Epithelial cell of proximal tubule (primary cell): Measurements from ENCODE around the gene SYNJ2. TPM values are rescaled to one million over a fixed set of nuclear protein-coding genes. Genes with fewer than 3 reads are reported as not detected.

ENCODE experiments used
- DNase-seq: peaks from one replicate; pipeline ENCODE4 v3.0.0-alpha.2; 2011; ENCODE audit warnings: low read depth
- H3K4me3 ChIP-seq: 2 replicates; pipeline ENCODE4 v1.5.1; 2011; ENCODE audit warnings: low read depth, mild to moderate bottlenecking, low read length
- total RNA-seq: library from RNA; depleted of rRNA; stranded (reverse); fragments of >200 nt; gene quantifications from 2 replicates; pipeline ENCODE4 v1.2.3, GENCODE V29; 2015
- TF ChIP-seq, protein P1 (sequence below): conservative IDR thresholded peaks from 2 replicates; pipeline ENCODE4 v1.5.1; 2012; ENCODE audit warnings: low read depth, mild to moderate bottlenecking, low read length

Gene SYNJ2
- total RNA-seq, 1 donor from 2014 or later, result 19.1 TPM

DNA sequence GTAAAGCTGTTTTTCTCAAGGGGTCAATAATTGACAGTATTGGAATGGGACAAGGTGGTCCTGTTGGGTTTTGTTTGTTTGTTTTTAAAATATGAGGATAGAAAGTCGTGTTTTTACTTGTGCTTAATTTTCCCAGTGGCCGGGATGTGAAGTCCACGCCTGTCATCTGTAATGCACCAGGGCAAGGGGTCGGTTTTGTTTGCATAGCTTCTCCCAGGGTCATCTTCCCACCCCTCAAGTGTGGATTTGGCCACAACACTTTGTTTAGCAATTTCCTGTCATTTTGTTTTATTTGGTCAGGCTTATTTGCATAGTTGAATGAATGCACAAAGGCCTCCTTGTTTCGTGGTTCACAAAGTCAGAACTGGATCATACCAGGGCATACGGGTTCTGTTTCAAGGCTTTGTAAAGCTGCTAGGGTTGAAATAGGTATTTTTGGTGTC lies 29.8 kb downstream of the SYNJ2 start:
- no peak for DNase-seq
- H3K4me3 ChIP-seq, result no peak overlapping the region
- TF ChIP-seq, protein P1, sequence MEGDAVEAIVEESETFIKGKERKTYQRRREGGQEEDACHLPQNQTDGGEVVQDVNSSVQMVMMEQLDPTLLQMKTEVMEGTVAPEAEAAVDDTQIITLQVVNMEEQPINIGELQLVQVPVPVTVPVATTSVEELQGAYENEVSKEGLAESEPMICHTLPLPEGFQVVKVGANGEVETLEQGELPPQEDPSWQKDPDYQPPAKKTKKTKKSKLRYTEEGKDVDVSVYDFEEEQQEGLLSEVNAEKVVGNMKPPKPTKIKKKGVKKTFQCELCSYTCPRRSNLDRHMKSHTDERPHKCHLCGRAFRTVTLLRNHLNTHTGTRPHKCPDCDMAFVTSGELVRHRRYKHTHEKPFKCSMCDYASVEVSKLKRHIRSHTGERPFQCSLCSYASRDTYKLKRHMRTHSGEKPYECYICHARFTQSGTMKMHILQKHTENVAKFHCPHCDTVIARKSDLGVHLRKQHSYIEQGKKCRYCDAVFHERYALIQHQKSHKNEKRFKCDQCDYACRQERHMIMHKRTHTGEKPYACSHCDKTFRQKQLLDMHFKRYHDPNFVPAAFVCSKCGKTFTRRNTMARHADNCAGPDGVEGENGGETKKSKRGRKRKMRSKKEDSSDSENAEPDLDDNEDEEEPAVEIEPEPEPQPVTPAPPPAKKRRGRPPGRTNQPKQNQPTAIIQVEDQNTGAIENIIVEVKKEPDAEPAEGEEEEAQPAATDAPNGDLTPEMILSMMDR, result no peak

DNA sequence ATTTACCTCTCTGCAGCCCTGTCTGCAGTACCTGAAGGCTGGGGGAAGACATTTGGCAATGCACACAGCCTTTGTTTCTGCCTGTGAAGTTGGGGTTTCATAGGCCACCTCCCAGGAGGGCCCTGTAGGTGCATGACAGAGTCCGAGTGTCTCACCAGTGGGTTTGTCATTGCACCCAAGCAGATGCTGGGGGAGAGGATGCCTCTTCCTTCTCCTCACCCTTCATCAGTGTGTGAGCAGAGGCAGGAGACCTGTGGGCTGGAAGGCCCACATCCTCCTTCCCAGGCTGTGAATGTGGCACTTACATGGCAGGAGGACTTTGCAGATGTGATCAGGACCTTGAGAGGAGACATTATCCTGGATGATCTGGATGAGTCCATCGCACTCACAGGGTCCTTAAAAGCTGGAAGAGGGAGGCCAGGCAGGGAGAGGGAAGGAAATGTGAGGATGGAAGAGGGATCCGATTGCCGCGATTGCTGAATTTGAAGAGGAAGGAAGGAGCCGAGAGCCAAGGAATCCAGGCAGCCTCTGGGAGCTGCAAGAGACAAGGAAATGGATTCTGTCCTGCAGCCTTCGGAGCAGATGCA lies 30.4 kb downstream of the SYNJ2 start:
- no peak for DNase-seq
- TF ChIP-seq, protein P1, result no peak

DNA sequence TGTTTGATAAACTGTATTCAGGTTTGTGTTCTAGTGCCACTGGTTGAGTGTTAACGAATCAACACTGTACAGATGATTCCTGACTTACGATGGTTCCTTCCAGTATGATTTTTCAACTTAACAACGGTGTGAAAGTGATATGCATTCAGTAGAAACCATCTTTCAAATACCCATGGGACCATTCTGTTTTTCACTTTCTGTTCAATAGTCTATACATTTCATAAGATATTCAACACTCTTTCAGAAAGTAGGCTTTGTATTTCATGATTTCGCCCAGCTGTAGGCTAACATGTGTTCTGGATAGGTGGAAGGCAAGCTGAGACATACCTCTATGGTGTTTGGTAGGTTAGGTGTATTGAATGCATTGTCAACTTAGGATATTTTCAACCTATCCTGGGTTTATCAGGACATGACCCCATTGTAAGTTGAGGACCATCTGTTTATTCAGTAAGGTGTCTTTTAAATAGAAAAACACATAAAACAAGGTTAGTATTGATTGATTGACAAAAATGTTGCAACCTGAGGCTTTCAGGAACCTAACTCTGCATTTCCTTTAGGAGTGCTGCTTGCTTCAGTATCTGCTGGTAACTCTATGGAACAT lies 32.3 kb downstream of the SYNJ2 start:
- no peak overlapping the region for H3K4me3 ChIP-seq
- TF ChIP-seq, protein P1, result no peak
- no peak for DNase-seq

More for the DNA sequence above, 30.4 kb downstream of the SYNJ2 start:
- H3K4me3 ChIP-seq, result no peak overlapping the region

DNA sequence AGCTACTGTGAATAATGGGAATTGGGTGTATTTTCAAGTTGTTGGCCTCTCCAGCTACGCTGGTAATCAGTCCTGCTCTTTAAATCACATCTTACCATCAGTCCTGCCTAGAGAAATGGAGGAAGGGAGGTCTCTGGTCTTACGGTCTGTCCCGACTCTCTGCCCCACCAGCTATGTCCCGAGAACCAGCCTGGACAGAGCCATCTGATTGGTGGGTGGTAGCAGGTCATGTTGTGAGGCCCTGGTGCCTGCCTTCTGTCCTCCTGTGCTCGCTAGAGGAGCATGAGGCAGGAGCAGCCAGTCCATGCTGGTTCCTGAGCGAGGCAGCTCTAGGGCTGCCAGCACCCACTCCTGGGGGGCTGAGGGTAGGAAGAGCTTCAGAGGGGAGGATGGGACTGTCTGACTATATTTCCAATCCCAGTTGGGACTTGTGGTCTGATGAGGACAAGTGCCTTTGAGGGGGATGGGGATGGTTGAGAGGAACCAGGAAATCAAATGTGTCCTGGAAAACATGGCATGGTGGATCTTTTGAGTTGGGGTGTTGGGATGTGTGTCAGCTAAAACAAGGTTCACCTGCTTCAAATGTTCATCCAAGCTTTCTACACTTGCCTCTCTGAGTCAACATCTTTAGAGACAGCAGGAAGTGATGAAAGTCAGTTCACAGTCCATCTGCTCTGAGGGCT lies 33.0 kb downstream of the SYNJ2 start:
- H3K4me3 ChIP-seq, result no peak overlapping the region
- no peak for DNase-seq
- TF ChIP-seq, protein P1, result no peak

GRCh38 chr6:158015188-158015506 lies 33.5 kb downstream of the SYNJ2 start:
- TF ChIP-seq, protein P1, result no peak
- no peak overlapping the region for H3K4me3 ChIP-seq
- no peak for DNase-seq

DNA sequence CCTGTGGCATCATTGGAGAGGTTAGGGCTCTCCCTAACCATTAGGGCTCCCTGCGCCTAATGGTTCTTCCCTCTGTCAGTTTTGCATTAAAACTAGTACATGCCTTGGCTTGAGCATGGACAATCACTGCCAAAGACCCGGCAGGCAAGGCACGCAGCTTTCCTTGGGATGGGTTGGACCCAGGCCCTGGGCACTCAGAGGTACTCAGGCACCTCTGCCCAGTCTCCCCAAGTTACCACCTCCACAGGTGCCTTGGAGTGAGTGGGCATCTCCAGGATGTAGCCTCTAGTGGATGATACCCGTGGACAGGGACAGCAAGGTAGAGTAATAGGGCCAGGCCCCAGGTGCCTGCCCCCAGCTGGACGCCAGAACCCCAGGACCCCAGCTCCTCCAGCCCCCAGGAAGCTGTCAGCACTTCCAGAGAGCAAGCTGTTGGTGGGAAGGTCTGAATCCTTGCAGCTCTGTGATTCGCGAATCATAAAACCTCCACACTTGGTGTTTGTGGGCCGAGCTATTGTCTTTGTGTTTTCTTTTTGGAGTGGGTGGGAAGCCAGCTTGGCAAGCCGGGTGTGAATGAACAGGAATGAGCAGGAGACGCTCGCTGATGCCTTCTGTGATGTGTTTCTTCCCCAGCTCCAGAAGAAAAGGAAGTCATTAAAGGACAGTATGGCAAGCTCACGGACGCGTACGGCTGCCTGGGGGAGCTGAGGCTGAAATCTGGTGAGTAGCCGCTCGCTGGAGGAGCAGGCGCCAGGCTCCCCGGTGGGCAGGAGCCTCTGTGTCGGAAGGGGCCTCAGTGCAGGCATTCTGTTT lies 35.1 kb downstream of the SYNJ2 start:
- TF ChIP-seq, protein P1, result no peak
- no peak overlapping the region for H3K4me3 ChIP-seq
- no peak for DNase-seq
